HTERT RPE-1 (cell line): Measurements from ENCODE around the gene ELAPOR1.
"Not testable (repeated sequence)": the region's sequence is repeated elsewhere in the genome, so short reads cannot be mapped to it uniquely, and the experiment has no call there.

Experiments used
- in situ Hi-C: fragments of 300-500 bp; cut with MboI; formaldehyde crosslinking; loops from 4 replicates; pipeline ENCODE4 v1.14.3; 2020; ENCODE audit warnings: low sequenced_read_pairs

The ELAPOR1 gene

GRCh38 chr1:109133815-109134214 is 19.9 kb downstream of the ELAPOR1 start:
- in situ Hi-C loops: no loop called here

- in situ Hi-C loops: no loop called here
Measured at GRCh38 chr1:109134423-109134822, 20.5 kb downstream of the ELAPOR1 start.

GRCh38 chr1:109135940-109136339 is 22.0 kb downstream of the ELAPOR1 start:
- in situ Hi-C loops: no loop called here

- in situ Hi-C loops: no loop called here
Measured at GRCh38 chr1:109136766-109137165, 22.9 kb downstream of the ELAPOR1 start.

- in situ Hi-C loops: no loop called here
Measured at GRCh38 chr1:109137958-109138357, 24.0 kb downstream of the ELAPOR1 start.

GRCh38 chr1:109138358-109138757 is 24.4 kb downstream of the ELAPOR1 start:
- in situ Hi-C loops: no loop called here

GRCh38 chr1:109140392-109140791 is 26.5 kb downstream of the ELAPOR1 start:
- in situ Hi-C loops: no loop called here

- in situ Hi-C loops: no loop called here
Measured at GRCh38 chr1:109142260-109142659, 28.3 kb downstream of the ELAPOR1 start.

GRCh38 chr1:109142725-109143124 is 28.8 kb downstream of the ELAPOR1 start:
- in situ Hi-C loops: not testable (repeated sequence)

- in situ Hi-C loops: no loop called here
Measured at GRCh38 chr1:109148987-109149561, 35.2 kb downstream of the ELAPOR1 start.

GRCh38 chr1:109149874-109150601 is 36.1 kb downstream of the ELAPOR1 start:
- in situ Hi-C loops: no loop called here

- in situ Hi-C loops: no loop called here
Measured at GRCh38 chr1:109151146-109151990, 37.5 kb downstream of the ELAPOR1 start.

- in situ Hi-C loops: no loop called here
Measured at GRCh38 chr1:109152196-109152595, 38.3 kb downstream of the ELAPOR1 start.

- in situ Hi-C loops: no loop called here
Measured at GRCh38 chr1:109156916-109157385, 43.0 kb downstream of the ELAPOR1 start.

- in situ Hi-C loops: no loop called here
Measured at GRCh38 chr1:109158433-109158832, 44.5 kb downstream of the ELAPOR1 start.

- in situ Hi-C loops: no loop called here
Measured at GRCh38 chr1:109159326-109159725, 45.4 kb downstream of the ELAPOR1 start.

- in situ Hi-C loops: no loop called here
Measured at GRCh38 chr1:109160071-109160840, 46.3 kb downstream of the ELAPOR1 start.

- in situ Hi-C loops: no loop called here
Measured at GRCh38 chr1:109161858-109162606, 48.1 kb downstream of the ELAPOR1 start.

- in situ Hi-C loops: no loop called here
Measured at GRCh38 chr1:109162626-109163025, 48.7 kb downstream of the ELAPOR1 start.

GRCh38 chr1:109163551-109163950 is 49.6 kb downstream of the ELAPOR1 start:
- in situ Hi-C loops: no loop called here
